ENCODE measurements around the gene CPSF3.
"Not testable (repeated sequence)": the region's sequence is repeated elsewhere in the genome, so short reads cannot be mapped to it uniquely, and the experiment has no call there.

Gene CPSF3

GRCh38 chr2:9394816-9395215, 28.6 kb upstream of the CPSF3 start:
- DNase-seq (ENCODE audit: low read depth, low spot score) = no peak

GRCh38 chr2:9397201-9397600, 26.3 kb upstream of the CPSF3 start:
- no peak for DNase-seq (ENCODE audit: low read depth, low spot score)

- DNase-seq (ENCODE audit: low read depth, low spot score) = not testable (repeated sequence)
Measured at GRCh38 chr2:9398251-9398650, 25.2 kb upstream of the CPSF3 start.

GRCh38 chr2:9398881-9399780, 24.3 kb upstream of the CPSF3 start:
- DNase-seq (ENCODE audit: low read depth, low spot score) = no peak

GRCh38 chr2:9400268-9401058, 23.0 kb upstream of the CPSF3 start:
- DNase-seq (ENCODE audit: low read depth, low spot score) = no peak

- no peak for DNase-seq (ENCODE audit: low read depth, low spot score)
Measured at GRCh38 chr2:9401059-9401547, 22.4 kb upstream of the CPSF3 start.

- no peak for DNase-seq (ENCODE audit: low read depth, low spot score)
Measured at GRCh38 chr2:9401646-9402371, 21.6 kb upstream of the CPSF3 start.

- no peak for DNase-seq (ENCODE audit: low read depth, low spot score)
Measured at GRCh38 chr2:9403924-9404323, 19.5 kb upstream of the CPSF3 start.

GRCh38 chr2:9404451-9404850, 19.0 kb upstream of the CPSF3 start:
- no peak for DNase-seq (ENCODE audit: low read depth, low spot score)

- no peak for DNase-seq (ENCODE audit: low read depth, low spot score)
Measured at GRCh38 chr2:9405636-9406035, 17.8 kb upstream of the CPSF3 start.

- no peak for DNase-seq (ENCODE audit: low read depth, low spot score)
Measured at GRCh38 chr2:9406529-9407362, 16.7 kb upstream of the CPSF3 start.

- no peak for DNase-seq (ENCODE audit: low read depth, low spot score)
Measured at GRCh38 chr2:9407363-9407811, 16.1 kb upstream of the CPSF3 start.

- no peak for DNase-seq (ENCODE audit: low read depth, low spot score)
Measured at GRCh38 chr2:9408641-9409151, 14.8 kb upstream of the CPSF3 start.

GRCh38 chr2:9410108-9410507, 13.3 kb upstream of the CPSF3 start:
- no peak for DNase-seq (ENCODE audit: low read depth, low spot score)

GRCh38 chr2:9412781-9413180, 10.7 kb upstream of the CPSF3 start:
- no peak for DNase-seq (ENCODE audit: low read depth, low spot score)

GRCh38 chr2:9415516-9416169, 7.8 kb upstream of the CPSF3 start:
- no peak for DNase-seq (ENCODE audit: low read depth, low spot score)

- no peak for DNase-seq (ENCODE audit: low read depth, low spot score)
Measured at GRCh38 chr2:9416267-9416961, 7.0 kb upstream of the CPSF3 start.

GRCh38 chr2:9416962-9417316, 6.5 kb upstream of the CPSF3 start:
- DNase-seq (ENCODE audit: low read depth, low spot score) = no peak

- no peak for DNase-seq (ENCODE audit: low read depth, low spot score)
Measured at GRCh38 chr2:9417725-9418124, 5.7 kb upstream of the CPSF3 start.

- no peak for DNase-seq (ENCODE audit: low read depth, low spot score)
Measured at GRCh38 chr2:9418746-9419145, 4.7 kb upstream of the CPSF3 start.
